Mesenchymal stem cell (in vitro differentiated cells and primary cell): Measurements from ENCODE around the gene PAX4.

Source experiments
- DNase-seq: peaks from one replicate; pipeline ENCODE4 v3.0.0-alpha.2; 2013
- H2AFZ ChIP-seq: one replicate; pipeline ENCODE4 v1.6.1; 2013; ENCODE audit warnings: low read depth, mild to moderate bottlenecking, control low read depth, inconsistent platforms, low read length, moderate library complexity
- H2AK5ac ChIP-seq: 2 replicates; pipeline ENCODE4 v1.6.1; 2013; ENCODE audit warnings: low read length, moderate library complexity, mild to moderate bottlenecking, inconsistent platforms; ENCODE audit not compliant: severe bottlenecking
- H2BK120ac ChIP-seq: one replicate; pipeline ENCODE4 v1.6.1; 2013; ENCODE audit warnings: low read depth, mild to moderate bottlenecking, inconsistent platforms, low read length, moderate library complexity
- H2BK12ac ChIP-seq, 2 experiments: one replicate each; pipeline ENCODE4 v1.6.1; 2013; ENCODE audit warnings: inconsistent platforms in 2 of 2, low read length in 2 of 2, mild to moderate bottlenecking in 2 of 2, moderate library complexity in 2 of 2, control low read depth in 1 of 2
- H2BK15ac ChIP-seq: one replicate; pipeline ENCODE4 v1.6.1; 2013; ENCODE audit warnings: mild to moderate bottlenecking, low read depth, inconsistent platforms; ENCODE audit not compliant: poor library complexity, severe bottlenecking
- H2BK5ac ChIP-seq: 2 replicates; pipeline ENCODE4 v1.6.1; 2013; ENCODE audit warnings: low read depth, mild to moderate bottlenecking, low read length, control low read depth, inconsistent platforms; ENCODE audit not compliant: poor library complexity, severe bottlenecking
- H3K14ac ChIP-seq, 2 experiments: one replicate each; pipeline ENCODE4 v1.6.1; 2013; ENCODE audit warnings: inconsistent platforms in 2 of 2, low read length in 2 of 2, control low read depth in 1 of 2, mild to moderate bottlenecking in 1 of 2, moderate library complexity in 1 of 2
- H3K18ac ChIP-seq, 2 experiments: one replicate each; pipeline ENCODE4 v1.6.1; 2013; ENCODE audit warnings: inconsistent platforms in 2 of 2, low read length in 2 of 2, control low read depth in 1 of 2, low read depth in 1 of 2, mild to moderate bottlenecking in 1 of 2
- H3K23ac ChIP-seq, 2 experiments: one replicate each; pipeline ENCODE4 v1.6.1; 2013; ENCODE audit warnings: inconsistent platforms in 2 of 2, low read length in 2 of 2, mild to moderate bottlenecking in 2 of 2, moderate library complexity in 2 of 2, control low read depth in 1 of 2
- H3K27ac ChIP-seq: 2 replicates; pipeline ENCODE4 v1.5.1; 2013; ENCODE audit warnings: mild to moderate bottlenecking, moderate library complexity, low read length, control low read depth, inconsistent platforms; ENCODE audit not compliant: poor library complexity, severe bottlenecking
- H3K27me3 ChIP-seq, 2 experiments: 2 replicates each; pipeline versions ENCODE4 v1.6.1 to v1.7.0; 2013; ENCODE audit warnings: low read length in 2 of 2, mild to moderate bottlenecking in 2 of 2, moderate library complexity in 2 of 2, control low read depth in 1 of 2, inconsistent platforms in 1 of 2; ENCODE audit not compliant: control insufficient read depth in 1 of 2, insufficient read depth in 1 of 2
- H3K36me3 ChIP-seq, 2 experiments: 2 replicates each; pipeline versions ENCODE4 v1.6.1 to v1.7.0; 2013; ENCODE audit warnings: low read length in 2 of 2, control low read depth in 1 of 2, inconsistent platforms in 1 of 2, low read depth in 1 of 2, mild to moderate bottlenecking in 1 of 2; ENCODE audit not compliant: insufficient read depth in 2 of 2, control insufficient read depth in 1 of 2
- H3K4ac ChIP-seq, 2 experiments: one replicate each; pipeline ENCODE4 v1.6.1; 2013; ENCODE audit warnings: inconsistent platforms in 2 of 2, low read length in 2 of 2, mild to moderate bottlenecking in 2 of 2, moderate library complexity in 2 of 2, control low read depth in 1 of 2, low read depth in 1 of 2
- H3K4me1 ChIP-seq: 2 replicates; pipeline ENCODE4 v1.6.1; 2013; ENCODE audit warnings: low read depth, low read length, control low read depth; ENCODE audit not compliant: control insufficient read depth, insufficient read depth
- H3K4me2 ChIP-seq: 2 replicates; pipeline ENCODE4 v1.6.1; 2013; ENCODE audit warnings: low read length, mild to moderate bottlenecking, inconsistent platforms; ENCODE audit not compliant: poor library complexity, severe bottlenecking
- H3K4me3 ChIP-seq, 2 experiments: 2 replicates each; pipeline versions ENCODE4 v1.5.1 to v1.7.0; 2013; ENCODE audit warnings: low read length in 2 of 2, mild to moderate bottlenecking in 2 of 2, control low read depth in 1 of 2, low read depth in 1 of 2; ENCODE audit not compliant: insufficient read depth in 1 of 2
- H3K79me1 ChIP-seq: replicated peaks from 2 replicates; pipeline ENCODE4 v1.6.1; 2013; ENCODE audit warnings: mild to moderate bottlenecking, control low read depth, low read length, inconsistent platforms; ENCODE audit not compliant: poor library complexity, severe bottlenecking
- H3K9ac ChIP-seq: 2 replicates; pipeline ENCODE4 v1.7.0; 2013; ENCODE audit warnings: mild to moderate bottlenecking, low read length, moderate library complexity
- H3K9me3 ChIP-seq: 2 replicates; pipeline ENCODE4 v1.7.0; 2013; ENCODE audit warnings: mild to moderate bottlenecking, low read length; ENCODE audit not compliant: control insufficient read depth
- H4K8ac ChIP-seq: one replicate; pipeline ENCODE4 v1.6.1; 2013; ENCODE audit warnings: inconsistent platforms, mild to moderate bottlenecking, low read length, moderate library complexity
- H4K91ac ChIP-seq: one replicate; pipeline ENCODE4 v1.6.1; 2013; ENCODE audit warnings: mild to moderate bottlenecking, low read length, inconsistent platforms
- WGBS: methylation state at CpG from one replicate; pipeline ENCODE4 v1.1.7; 2013; ENCODE audit warnings: mixed read lengths; 5-methylcytosine and 5-hydroxymethylcytosine counted together

Gene PAX4

GRCh38 chr7:127594490-127594889, 23.5 kb downstream of the PAX4 start:
- Histone ChIP-seq H3K4me3 (no peak overlapping the region), H2BK15ac (no peak overlapping the region), H2BK12ac (no peak overlapping the region), H4K91ac (no peak overlapping the region), H3K36me3 (peaks cover 20 to 22% of the 10 kb centered on the region in 2 experiments), H2AFZ (no peak overlapping the region), H3K18ac (no peak overlapping the region), H2AK5ac (no peak overlapping the region), H2BK120ac (no peak overlapping the region), H3K79me1 (peaks cover 12% of the 10 kb centered on the region), H3K23ac (no peak overlapping the region), H3K4ac (no peak overlapping the region), H3K9me3 (no peaks in the 10 kb centered on the region), H3K27ac (no peak overlapping the region), H3K14ac (no peak overlapping the region), H2BK5ac (no peak overlapping the region), H3K4me2 (no peak overlapping the region), H3K4me1 (peaks cover under 1% of the 10 kb centered on the region), H3K9ac (no peak overlapping the region), H3K27me3 (no peaks in the 10 kb centered on the region), H4K8ac (no peak overlapping the region)
- 100% methylated on average over 1 of the region's 1 CpG for WGBS
- no peak for DNase-seq

GRCh38 chr7:127592550-127592949, 25.4 kb downstream of the PAX4 start:
- Histone ChIP-seq H2BK12ac (no peak overlapping the region), H2BK5ac (no peak overlapping the region), H3K4me2 (no peak overlapping the region), H3K9me3 (no peaks in the 10 kb centered on the region), H4K91ac (no peak overlapping the region), H4K8ac (no peak overlapping the region), H3K18ac (no peak overlapping the region), H3K4me1 (peaks cover 11% of the 10 kb centered on the region), H3K4ac (no peak overlapping the region), H2AK5ac (no peak overlapping the region), H3K9ac (no peak overlapping the region), H2BK15ac (no peak overlapping the region), H2AFZ (no peak overlapping the region), H3K36me3 (peaks cover 20 to 22% of the 10 kb centered on the region in 2 experiments), H3K27ac (no peak overlapping the region), H3K4me3 (no peak overlapping the region), H3K14ac (no peak overlapping the region), H3K23ac (no peak overlapping the region), H3K27me3 (no peaks in the 10 kb centered on the region), H3K79me1 (peaks cover 25% of the 10 kb centered on the region), H2BK120ac (no peak overlapping the region)
- DNase-seq, result no peak
- WGBS, result 95% methylated on average over 4 of the region's 4 CpGs

GRCh38 chr7:127591591-127591990, 26.4 kb downstream of the PAX4 start:
- peaks cover 12% of the 10 kb centered on the region for H3K4me1 ChIP-seq
- H3K36me3 ChIP-seq, result peaks cover 20 to 22% of the 10 kb centered on the region in 2 experiments
- no peak overlapping the region for H2BK12ac ChIP-seq
- H4K91ac ChIP-seq, result no peak overlapping the region
- H3K4me3 ChIP-seq, result no peak overlapping the region
- no peak overlapping the region for H3K9ac ChIP-seq
- no peak for DNase-seq
- H4K8ac ChIP-seq, result no peak overlapping the region
- H3K9me3 ChIP-seq, result no peaks in the 10 kb centered on the region
- H2BK5ac ChIP-seq, result no peak overlapping the region
- peaks cover 26% of the 10 kb centered on the region for H3K79me1 ChIP-seq
- H3K18ac ChIP-seq, result no peak overlapping the region
- no peak overlapping the region for H3K23ac ChIP-seq
- H2BK120ac ChIP-seq, result no peak overlapping the region
- WGBS, result 100% methylated on average over 4 of the region's 6 CpGs
- no peak overlapping the region for H2AK5ac ChIP-seq
- H3K27ac ChIP-seq, result no peak overlapping the region
- H3K14ac ChIP-seq, result no peak overlapping the region
- no peak overlapping the region for H3K4ac ChIP-seq
- H3K4me2 ChIP-seq, result no peak overlapping the region
- H2AFZ ChIP-seq, result no peak overlapping the region
- H2BK15ac ChIP-seq, result no peak overlapping the region
- no peaks in the 10 kb centered on the region for H3K27me3 ChIP-seq

GRCh38 chr7:127591189-127591588, 26.8 kb downstream of the PAX4 start:
- no peak overlapping the region for H2BK5ac ChIP-seq
- H2BK15ac ChIP-seq, result no peak overlapping the region
- H2BK120ac ChIP-seq, result no peak overlapping the region
- no peak overlapping the region for H3K4me2 ChIP-seq
- peaks cover 26% of the 10 kb centered on the region for H3K79me1 ChIP-seq
- H3K18ac ChIP-seq, result no peak overlapping the region
- no peaks in the 10 kb centered on the region for H3K27me3 ChIP-seq
- no peak overlapping the region for H3K4ac ChIP-seq
- no peak overlapping the region for H2AK5ac ChIP-seq
- H2BK12ac ChIP-seq, result no peak overlapping the region
- no peak overlapping the region for H3K14ac ChIP-seq
- WGBS, result over 99% methylated on average over 7 of the region's 7 CpGs
- no peak overlapping the region for H3K27ac ChIP-seq
- H4K91ac ChIP-seq, result no peak overlapping the region
- H3K9me3 ChIP-seq, result no peaks in the 10 kb centered on the region
- H4K8ac ChIP-seq, result no peak overlapping the region
- DNase-seq, result no peak
- H3K9ac ChIP-seq, result no peak overlapping the region
- H3K4me3 ChIP-seq, result no peak overlapping the region
- H2AFZ ChIP-seq, result no peak overlapping the region
- peaks cover 20 to 22% of the 10 kb centered on the region in 2 experiments for H3K36me3 ChIP-seq
- no peak overlapping the region for H3K23ac ChIP-seq
- H3K4me1 ChIP-seq, result peaks cover 12% of the 10 kb centered on the region
